ENCODE measurements around the gene HRC.

GRCh38 chr19:49152119-49152550 lies 3.1 kb downstream of the HRC start:
- no peak for TF ChIP-seq POLR2A (IDR thresholded peaks at IDR 0.05)
- no peak for TF ChIP-seq CTCF (IDR thresholded peaks at IDR 0.05)

Data from suprapubic skin (tissue), 3 donors.